Measurements from ENCODE around the gene WBP11. TPM values are rescaled to one million over a fixed set of nuclear protein-coding genes. Genes with fewer than 3 reads are reported as not detected.

WBP11 gene
- total and polyA plus RNA-seq, 9 of the 15 experiments (the other 6 are each of a cell fraction or from before 2014, with no cell fraction given) = 7.7 to 60.8 (median 24.6) TPM

DNA sequence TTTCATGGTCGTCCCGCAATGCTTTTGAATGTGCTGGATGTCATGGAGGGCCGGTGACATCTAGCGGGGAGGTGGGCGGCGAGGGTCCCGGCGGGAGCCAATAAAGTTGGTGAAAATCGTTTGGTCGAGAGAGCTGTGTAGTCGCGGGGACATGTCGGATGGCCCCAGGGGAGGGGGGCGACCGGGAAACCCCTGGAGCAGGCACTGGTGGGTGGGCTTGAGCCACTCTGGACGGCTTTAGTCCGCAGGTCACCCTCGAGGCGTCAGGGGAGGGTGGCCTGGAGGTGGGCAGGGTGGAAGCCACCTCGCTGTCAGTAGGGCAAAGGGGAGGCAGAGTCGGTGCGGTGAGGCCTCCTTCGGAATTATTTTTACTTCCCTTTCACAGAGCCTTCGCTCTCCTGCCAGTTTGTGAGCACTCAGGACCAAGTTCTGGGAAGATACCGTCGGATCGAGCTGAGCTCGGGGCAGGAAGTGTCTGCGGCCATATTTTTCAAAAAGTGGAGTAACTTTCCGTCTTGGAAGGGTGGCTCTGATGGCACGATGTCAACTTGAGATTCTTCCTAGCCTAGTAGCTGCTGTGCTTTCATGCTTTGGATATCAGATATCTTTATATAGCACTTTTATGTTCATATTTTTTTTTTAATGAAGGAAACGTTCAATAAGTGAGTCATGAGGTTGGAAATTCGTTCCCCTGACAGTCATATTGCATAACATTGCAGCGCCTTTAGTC lies 28.2 kb downstream of the WBP11 start:
- intact Hi-C loops (cut with micrococcal nuclease) = no loop called here
- Histone ChIP-seq H2AFZ (ENCODE audit: low read depth, low read length) (no peak overlapping the region; the same call in 1 of the 2 replicates), H3K4me3 (no peak overlapping the region), H3K27ac (ENCODE audit: extremely low read depth, low read depth, low read length) (no peak overlapping the region), H3K9me3 (replicated peaks; ENCODE audit: control insufficient read depth, insufficient read depth, low read depth, low read length) (no peaks in the 10 kb centered on the region), H3K9me1 (ENCODE audit: control insufficient read depth, insufficient read depth, low read length) (no peaks in the 10 kb centered on the region), H3K4me2 (ENCODE audit: insufficient read depth, low read length) (no peak overlapping the region), H3K79me2 (ENCODE audit: control insufficient read depth, insufficient read depth, low read length) (no peaks in the 10 kb centered on the region), H3K9ac (ENCODE audit: insufficient read depth in 1 of 2, low read depth in 2 of 2, low read length in 2 of 2) (no peak overlapping the region), H4K20me1 (replicated peaks; ENCODE audit: control insufficient read depth, insufficient read depth, low read length) (no peaks in the 10 kb centered on the region), H3K4me1 (replicated peaks in 1 of 2; ENCODE audit: control insufficient read depth in 2 of 2, insufficient read depth in 2 of 2, low read length in 2 of 2) (no peaks in the 10 kb centered on the region; a peak in 1 of 5 replicates), H3K27me3 (ENCODE audit: control insufficient read depth in 2 of 2, insufficient read depth in 2 of 2, low read length in 2 of 2) (peaks cover 0 to 14% of the 10 kb centered on the region in 2 experiments; a peak in 2 of 5 replicates), H3K36me3 (ENCODE audit: control insufficient read depth, insufficient read depth, low read length) (no peaks in the 10 kb centered on the region)
- whole genome bisulfite sequencing (ENCODE audit: insufficient coverage, low coverage, missing lambda C conversion rate) = 16% methylated on average over 16 of the region's 34 CpGs
- DNase-seq (ENCODE audit: extremely low read depth in 1 of 4, low spot score in 3 of 4) = no peak
- CTCF ChIA-PET (ENCODE audit: low intra/inter-chr PET ratio) = no interaction called here
- FAIRE-seq = no peak
- no peak for TF ChIP-seq CHD4 (IDR thresholded peaks at IDR 0.05; ENCODE audit: insufficient read depth, insufficient replicate concordance, low read depth, low read length, poor library complexity, severe bottlenecking)
- TF ChIP-seq BRF1 (IDR thresholded peaks at IDR 0.05; ENCODE audit: borderline replicate concordance, extremely low read depth, insufficient read length) = no peak
- no peak for TF ChIP-seq ZNF586 (CRISPR knock-in tag; conservative IDR thresholded peaks at IDR 0.05)
- TF ChIP-seq, protein P1, sequence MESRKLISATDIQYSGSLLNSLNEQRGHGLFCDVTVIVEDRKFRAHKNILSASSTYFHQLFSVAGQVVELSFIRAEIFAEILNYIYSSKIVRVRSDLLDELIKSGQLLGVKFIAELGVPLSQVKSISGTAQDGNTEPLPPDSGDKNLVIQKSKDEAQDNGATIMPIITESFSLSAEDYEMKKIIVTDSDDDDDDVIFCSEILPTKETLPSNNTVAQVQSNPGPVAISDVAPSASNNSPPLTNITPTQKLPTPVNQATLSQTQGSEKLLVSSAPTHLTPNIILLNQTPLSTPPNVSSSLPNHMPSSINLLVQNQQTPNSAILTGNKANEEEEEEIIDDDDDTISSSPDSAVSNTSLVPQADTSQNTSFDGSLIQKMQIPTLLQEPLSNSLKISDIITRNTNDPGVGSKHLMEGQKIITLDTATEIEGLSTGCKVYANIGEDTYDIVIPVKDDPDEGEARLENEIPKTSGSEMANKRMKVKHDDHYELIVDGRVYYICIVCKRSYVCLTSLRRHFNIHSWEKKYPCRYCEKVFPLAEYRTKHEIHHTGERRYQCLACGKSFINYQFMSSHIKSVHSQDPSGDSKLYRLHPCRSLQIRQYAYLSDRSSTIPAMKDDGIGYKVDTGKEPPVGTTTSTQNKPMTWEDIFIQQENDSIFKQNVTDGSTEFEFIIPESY (CRISPR knock-in tag; IDR thresholded peaks at IDR 0.05) = no peak
- TF ChIP-seq, protein P2, sequence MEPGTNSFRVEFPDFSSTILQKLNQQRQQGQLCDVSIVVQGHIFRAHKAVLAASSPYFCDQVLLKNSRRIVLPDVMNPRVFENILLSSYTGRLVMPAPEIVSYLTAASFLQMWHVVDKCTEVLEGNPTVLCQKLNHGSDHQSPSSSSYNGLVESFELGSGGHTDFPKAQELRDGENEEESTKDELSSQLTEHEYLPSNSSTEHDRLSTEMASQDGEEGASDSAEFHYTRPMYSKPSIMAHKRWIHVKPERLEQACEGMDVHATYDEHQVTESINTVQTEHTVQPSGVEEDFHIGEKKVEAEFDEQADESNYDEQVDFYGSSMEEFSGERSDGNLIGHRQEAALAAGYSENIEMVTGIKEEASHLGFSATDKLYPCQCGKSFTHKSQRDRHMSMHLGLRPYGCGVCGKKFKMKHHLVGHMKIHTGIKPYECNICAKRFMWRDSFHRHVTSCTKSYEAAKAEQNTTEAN (CRISPR knock-in tag; IDR thresholded peaks at IDR 0.05) = no peak
- no peak for TF ChIP-seq THRAP3 (IDR thresholded peaks at IDR 0.05; ENCODE audit: borderline replicate concordance)
- no peak for TF ChIP-seq XRCC4 (IDR thresholded peaks at IDR 0.05; ENCODE audit: extremely low read depth, insufficient read depth, insufficient read length)
- TF ChIP-seq, protein P3, sequence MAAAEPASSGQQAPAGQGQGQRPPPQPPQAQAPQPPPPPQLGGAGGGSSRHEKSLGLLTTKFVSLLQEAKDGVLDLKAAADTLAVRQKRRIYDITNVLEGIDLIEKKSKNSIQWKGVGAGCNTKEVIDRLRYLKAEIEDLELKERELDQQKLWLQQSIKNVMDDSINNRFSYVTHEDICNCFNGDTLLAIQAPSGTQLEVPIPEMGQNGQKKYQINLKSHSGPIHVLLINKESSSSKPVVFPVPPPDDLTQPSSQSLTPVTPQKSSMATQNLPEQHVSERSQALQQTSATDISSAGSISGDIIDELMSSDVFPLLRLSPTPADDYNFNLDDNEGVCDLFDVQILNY (CRISPR knock-in tag; IDR thresholded peaks at IDR 0.05) = no peak
- no peak for TF ChIP-seq C11orf30 (IDR thresholded peaks at IDR 0.05; ENCODE audit: low read depth)
- in situ Hi-C loops (cut with MboI) = no loop called here
- POLR2A ChIA-PET = no interaction called here
- ATAC-seq = no peak
- no TSS peak for BruUV-seq (replicated peaks)
